HG03159 (cell line): ENCODE measurements around the gene TPGS2.
"Not testable (repeated sequence)": the region's sequence is repeated elsewhere in the genome, so short reads cannot be mapped to it uniquely, and the experiment has no call there.

ENCODE experiments used
- ATAC-seq: cut with Tn5 transposase; IDR thresholded peaks from one replicate; pipeline ENCODE4 v1.9.1; 2021; ENCODE audit warnings: mild to moderate bottlenecking, moderate library complexity; ENCODE audit not compliant: unreplicated experiment

TPGS2 gene, protein sequence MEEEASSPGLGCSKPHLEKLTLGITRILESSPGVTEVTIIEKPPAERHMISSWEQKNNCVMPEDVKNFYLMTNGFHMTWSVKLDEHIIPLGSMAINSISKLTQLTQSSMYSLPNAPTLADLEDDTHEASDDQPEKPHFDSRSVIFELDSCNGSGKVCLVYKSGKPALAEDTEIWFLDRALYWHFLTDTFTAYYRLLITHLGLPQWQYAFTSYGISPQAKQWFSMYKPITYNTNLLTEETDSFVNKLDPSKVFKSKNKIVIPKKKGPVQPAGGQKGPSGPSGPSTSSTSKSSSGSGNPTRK

DNA sequence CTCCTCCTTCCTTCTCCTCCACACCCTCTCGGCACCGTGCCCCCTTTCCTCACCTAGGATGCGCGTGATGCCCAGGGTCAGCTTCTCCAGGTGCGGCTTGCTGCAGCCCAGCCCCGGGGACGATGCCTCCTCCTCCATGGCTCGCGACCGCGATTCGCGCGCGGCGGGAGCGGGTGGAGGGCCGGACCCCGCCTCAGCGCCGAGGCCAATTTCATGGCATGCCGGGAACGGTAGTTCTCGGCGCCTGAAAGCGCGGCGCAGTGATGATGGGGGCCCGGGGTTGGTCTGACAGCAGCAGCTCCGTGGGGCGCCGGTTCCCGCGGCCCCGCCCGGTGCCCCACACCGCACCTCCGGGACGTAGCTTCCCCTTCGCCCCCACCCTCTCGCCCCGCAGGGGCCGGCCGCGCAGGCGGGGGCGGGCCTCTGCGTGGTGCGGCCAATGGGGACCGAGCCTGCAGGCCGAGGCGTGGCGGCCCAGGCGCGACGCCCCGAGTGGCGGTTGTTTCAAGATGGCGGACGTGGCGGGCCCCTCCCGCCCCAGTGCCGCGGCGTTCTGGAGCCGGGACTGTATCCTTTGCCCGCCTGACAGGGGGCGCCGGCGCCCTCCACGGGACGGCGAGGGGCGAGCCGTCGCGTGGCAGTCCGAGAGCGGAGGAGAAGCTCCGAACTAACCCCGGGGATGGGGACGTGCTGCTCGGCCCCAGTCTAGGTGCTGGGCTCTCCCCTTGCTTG lies at the start of gene TPGS2, which contains the start of gene KIAA1328:
Gene TPGS2, minus strand, starts transcription at position 373 of the 732 bp plus-strand sequence. Its CDS starts 235 bp downstream, at position 138.
Gene KIAA1328, plus strand, starts transcription at position 498 of the 732 bp plus-strand sequence. Its CDS starts 12 bp downstream, at position 510.
- ATAC-seq = peak; percentile 92

DNA sequence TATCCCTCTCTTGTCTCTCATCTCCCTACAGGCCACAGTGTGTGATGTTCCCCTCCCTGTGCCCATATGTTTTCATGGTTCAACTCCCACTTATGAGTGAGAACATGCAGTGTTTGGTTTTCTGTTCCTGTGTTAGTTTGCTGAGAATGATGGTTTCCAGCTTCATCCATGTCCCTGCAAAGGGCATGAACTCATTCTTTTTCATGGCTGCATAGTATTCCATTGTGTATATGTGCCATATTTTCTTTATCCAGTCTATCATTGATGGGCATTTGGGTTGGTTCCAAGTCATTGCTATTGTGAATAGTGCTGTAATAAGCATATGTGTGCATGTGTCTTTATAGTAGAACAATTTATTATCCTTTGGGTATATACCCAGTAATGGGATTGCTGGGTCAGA lies 45.0 kb upstream of the TPGS2 start:
- ATAC-seq = not testable (repeated sequence)

DNA sequence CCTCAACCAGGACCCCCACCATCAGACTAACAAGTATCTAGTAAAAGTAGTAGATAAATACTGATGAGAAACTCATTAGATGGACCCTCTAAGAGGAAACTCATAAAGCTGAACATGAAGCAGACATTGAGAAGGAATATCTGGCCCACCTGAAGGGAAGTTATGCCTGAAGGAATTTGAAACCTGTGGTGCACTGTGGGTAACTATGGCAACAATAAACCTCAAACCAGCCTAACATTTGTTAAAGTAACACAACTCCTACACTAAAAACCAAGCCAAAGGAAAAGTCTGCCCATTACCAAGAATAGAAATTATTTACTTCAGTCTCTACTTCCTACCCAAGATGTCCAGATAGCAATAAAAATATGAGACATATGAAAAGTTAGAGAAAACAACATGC lies 43.5 kb upstream of the TPGS2 start:
- no peak for ATAC-seq

DNA sequence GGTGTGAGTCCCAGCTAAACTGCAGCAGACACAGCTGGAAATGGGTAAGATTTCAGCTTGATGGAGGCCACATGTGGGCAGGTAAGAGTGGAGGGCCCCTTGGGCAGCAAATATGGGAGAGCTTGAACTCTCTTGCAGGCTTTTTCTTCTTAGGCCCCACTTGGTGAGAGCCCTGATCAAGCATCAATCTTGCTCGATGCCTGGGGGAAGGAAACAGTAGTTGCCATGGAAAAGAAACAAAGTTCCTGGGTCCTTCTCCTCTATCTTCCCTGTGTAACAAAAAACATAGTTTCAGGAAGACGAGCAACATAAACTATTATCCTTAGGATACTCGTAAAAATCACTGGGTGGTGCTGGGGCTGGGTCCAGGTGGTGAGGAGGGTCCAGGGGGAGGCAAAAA lies 43.0 kb upstream of the TPGS2 start:
- ATAC-seq = no peak

DNA sequence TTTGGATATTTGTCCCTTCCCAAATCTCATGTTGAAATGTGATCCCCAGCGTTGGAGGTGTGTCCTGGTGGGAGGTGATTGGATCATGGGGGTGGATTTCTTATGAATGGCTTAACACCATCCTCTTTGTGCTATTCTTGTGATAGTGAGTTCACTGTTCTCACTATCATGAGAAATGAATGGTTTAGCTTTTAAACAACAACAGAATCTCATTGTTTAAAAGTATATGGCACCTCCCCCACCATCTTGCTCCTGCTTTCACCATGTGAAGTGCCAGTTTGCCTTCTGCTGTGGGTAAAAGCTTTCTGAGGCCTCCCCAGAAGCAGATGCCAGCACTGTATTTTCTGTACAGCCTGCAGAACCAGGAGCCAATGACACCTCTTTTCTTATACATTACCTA lies 38.3 kb upstream of the TPGS2 start:
- no peak for ATAC-seq

DNA sequence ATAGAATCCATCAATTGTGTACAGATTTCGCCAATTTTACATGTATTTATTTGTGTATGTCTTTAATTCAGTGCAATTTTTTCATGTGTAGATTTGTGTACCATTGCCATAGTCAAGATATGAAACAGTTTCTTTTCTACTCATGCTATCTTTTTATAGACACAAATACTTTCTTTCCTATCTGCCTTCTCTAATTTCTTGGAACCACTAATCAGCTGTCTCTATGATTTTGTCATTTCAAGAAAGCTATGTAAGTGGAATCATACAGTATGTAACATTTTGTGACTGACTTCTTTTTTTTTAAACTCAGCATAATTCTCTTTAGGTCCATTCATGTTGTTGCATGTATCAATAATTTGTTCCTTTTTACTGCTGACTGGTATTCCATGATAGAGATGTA lies 33.4 kb upstream of the TPGS2 start:
- no peak for ATAC-seq

DNA sequence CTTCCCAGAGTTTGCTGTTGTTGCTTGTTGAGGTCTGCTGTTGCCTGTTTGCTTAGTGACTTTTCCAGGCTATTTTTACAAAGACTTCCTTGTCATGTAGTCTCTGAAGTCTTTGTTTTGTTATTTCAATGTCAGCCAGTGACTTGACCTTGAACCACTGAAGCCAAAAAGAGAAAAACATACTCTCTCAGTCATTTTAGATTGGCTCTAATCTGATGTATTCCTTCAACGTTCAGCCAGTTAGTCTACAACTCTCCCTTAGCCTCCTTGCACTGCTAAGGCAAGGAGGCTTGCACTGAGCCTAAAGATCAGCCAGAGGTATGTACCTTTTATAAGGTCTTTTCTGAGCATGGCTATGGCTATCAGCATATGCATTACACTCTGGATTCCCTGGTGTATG lies 28.0 kb upstream of the TPGS2 start:
- ATAC-seq = no peak

DNA sequence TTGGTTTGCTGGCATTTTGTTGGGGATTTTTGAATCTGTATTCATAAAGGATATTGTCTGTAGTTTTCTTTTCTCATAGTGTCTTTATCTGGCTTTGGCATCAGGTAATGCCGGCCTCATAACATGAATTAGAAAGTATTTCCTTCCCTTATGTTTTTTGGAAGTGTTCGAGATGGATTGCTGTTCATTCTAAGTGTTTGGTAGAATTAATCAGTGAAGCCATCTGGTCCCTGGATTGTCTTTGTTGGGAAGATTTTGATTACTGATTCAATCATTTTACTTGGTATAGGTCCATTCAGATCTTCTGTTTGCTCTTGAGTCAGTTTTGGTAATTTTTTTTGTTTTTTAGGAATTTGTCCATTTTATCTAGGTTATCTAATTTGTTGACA lies 22.4 kb upstream of the TPGS2 start:
- ATAC-seq = no peak

DNA sequence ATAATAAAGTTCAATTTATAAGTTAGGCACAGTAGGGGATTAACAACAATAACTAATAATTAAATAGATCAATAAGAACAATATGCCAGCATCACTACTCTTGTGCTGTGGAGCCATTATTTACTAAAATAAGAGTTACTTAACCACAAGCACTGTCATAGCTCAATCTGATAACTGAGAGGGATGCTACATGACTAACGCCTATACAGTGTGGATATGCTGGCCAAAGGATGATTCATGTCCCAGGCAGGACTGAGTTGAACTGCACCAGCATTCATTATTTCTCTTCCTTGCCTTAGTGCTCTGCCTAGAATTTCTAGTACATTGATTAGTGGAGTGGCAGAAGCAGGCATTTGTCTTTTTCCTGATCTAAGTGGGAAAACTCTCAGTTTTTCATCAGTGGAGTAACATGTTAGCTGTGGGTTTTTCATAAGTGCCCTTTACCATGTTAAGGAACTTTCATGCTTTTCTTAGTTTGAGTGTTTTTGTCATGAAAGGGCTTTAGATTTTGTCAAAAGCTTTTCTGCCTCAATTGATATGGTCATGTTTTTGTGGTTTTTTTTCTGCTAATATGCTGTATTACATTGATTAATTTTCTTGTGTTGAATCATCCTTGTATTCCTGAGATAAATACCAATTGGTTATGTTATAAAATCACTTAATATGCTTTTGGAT lies 21.9 kb upstream of the TPGS2 start:
- no peak for ATAC-seq

DNA sequence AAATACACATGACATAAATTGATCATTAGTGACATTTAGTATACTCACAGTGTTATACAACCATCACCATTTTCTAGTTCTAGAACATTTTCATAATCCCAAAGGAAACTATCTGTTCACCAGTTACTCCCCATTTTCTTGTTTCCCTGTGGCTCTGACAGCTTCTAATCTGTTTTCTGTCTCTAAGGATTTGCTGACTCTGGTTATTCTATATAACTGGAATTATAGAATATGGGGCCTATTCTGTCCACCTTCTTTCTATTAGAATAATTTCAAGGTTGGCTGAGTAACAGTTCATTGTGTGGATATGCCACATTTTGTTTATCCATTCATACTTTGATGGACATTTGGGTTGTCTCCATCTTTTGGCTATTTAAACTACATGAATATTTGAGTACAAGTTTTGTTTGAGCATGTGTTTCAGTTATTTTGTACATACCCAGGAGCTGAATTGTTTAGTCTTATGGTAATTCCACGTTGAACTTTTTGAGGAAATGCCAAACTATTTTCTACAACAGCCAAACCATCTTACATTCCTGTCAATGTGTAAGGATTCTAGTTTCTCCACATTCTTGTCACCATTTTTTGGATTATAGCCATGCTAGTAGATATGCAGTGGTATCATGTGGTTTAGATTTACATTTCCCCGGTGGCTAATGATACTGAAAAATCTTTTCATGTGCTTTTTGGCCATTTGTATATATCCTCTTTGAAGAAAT lies 20.6 kb upstream of the TPGS2 start:
- no peak for ATAC-seq

DNA sequence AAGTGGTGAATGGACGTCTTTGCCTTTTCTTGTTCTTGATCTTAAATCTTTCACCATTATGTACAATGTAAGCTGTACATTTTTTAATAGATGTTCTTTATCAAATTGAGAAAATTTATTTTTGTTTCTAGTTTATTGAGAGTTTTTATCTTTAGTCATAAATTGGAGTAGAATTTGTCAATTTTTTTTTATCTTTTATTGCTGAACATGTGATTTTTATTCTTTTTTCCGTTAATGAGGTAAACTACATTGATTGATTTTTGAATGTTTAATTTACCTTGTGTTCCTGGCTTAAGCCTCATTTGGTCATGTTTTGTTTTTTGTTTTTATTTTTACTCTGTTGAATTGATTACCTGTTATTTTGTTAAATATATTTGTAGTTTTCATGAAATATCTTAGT lies 19.8 kb upstream of the TPGS2 start:
- no peak for ATAC-seq

DNA sequence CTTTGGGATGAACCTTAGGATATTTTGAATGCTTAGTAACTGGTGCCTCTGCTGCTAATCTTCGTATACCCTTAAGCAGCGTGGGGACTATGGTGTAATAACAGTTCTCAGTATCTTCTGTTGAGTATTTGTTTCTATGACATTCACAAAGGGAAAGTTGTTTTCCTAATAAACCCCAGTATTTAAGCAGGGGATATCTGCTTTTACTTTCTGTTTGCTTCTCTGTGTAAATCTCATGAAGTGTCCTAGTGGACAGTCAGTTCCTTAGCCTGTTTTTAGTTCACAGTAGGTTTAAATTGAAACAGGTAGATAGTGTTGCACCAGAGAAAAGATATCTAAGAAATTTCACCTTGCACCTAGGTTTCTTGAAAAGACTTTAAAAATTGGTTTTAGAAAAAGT lies 15.0 kb upstream of the TPGS2 start:
- ATAC-seq = peak; percentile 45

DNA sequence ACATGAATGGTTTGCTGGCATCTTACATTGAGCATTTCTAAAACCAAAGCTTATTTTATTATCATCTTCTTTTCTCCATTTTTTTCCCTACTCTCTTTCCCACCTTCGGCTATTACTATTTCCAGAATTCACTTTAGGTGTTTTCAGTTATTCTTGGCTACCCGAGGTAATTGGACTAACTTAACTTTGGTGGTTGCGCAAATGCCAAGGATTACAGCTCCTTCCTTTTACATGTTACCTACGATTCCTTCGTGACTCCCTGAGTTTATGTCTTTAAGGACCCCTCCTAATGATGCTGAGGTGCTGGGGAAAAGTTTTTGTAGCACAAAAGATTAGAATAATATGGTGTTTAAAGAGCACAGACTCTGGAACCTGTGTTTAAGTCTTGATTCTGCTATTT lies 14.4 kb upstream of the TPGS2 start:
- ATAC-seq = no peak

DNA sequence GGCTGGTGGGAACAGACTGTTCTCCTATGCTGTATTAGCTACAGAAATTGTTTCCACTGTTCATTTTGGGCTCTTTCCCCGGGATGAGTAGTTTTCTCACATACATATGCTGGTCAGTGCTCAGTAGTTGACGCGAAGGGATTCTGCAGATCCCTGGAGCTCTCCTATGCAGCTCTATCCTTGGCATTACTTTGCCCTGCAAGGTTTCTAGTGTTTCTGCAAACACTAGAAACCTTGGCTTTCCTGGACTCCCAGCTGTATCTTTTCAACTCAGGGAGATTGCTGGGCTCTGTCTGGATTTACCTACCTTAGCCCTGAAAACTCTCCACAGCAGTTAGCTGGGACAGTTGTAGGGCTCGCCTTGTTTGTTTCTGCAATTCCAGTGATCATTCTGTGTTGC lies 11.0 kb upstream of the TPGS2 start:
- ATAC-seq = no peak

DNA sequence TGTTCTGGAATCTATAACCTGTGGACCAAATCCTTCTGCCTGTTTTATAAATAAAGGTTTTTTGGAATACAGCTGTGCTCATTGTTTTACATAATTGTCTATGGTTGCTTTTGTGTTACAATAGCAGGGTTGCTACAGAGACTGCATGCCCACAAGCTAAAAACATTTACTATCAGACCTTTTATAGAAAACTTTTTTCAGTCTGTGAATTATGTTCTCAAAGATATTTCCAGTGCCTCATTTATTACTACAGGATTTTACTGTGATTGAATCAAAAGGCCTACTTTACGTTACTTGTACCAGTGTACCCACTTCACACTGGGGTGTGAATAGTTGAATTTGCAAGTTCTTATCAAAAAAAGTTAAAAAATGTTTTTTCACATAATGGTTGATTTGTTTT lies 7.1 kb upstream of the TPGS2 start:
- ATAC-seq = no peak

DNA sequence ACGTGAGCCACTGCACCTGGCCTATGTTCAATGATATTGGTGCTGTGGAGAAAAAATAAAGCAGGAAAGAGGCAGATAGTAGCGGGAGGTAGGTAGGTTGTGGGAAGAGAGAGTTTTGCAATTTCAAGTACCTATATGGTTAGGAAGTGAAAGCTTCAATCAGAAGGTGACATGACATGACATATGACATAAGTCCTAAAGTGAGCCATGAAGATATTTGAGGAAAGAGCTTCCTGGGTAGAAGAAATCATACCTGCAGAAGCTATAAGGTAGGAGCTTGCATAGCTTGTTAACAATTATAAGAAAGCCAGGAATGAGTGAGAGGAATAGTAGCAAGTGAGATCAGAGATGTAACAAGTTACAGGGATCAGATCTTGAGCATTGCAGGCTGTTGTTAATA lies 4.3 kb upstream of the TPGS2 start:
- ATAC-seq = no peak

DNA sequence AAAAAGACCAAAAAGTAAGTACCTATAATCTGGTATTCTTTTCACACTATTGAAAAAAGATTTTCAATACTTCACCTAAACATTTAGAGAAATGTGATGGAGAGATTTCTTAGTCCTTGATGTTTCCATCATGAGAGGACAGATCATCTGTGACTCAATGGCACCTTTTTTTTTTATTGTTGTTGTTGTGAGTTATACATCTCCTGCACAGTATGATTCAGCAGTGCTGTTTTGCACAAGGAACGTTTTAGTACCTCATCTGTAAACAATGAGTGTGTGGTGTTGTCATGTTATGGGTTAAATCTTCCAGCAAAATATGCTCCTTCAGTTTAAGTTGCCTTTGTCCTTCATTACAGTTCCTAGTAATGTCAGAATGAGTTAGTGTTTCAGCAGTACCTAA lies 2.3 kb upstream of the TPGS2 start:
- no peak for ATAC-seq

DNA sequence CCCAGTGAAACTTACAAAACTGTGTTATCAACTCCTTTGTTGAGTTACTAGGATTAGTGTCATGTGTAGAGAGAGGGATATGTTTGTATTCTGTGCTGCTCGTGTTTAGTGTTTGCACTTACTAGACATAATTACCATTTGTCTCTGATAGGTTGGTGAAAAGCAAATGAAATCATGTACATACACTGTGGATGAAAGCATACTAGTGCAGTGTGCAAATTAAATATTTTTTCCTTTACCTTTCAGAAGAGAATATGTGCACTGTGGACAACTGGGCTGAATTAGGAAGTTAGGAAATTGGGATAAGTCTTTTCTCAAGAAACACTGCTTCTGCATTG lies 1.3 kb upstream of the TPGS2 start:
- ATAC-seq = no peak

DNA sequence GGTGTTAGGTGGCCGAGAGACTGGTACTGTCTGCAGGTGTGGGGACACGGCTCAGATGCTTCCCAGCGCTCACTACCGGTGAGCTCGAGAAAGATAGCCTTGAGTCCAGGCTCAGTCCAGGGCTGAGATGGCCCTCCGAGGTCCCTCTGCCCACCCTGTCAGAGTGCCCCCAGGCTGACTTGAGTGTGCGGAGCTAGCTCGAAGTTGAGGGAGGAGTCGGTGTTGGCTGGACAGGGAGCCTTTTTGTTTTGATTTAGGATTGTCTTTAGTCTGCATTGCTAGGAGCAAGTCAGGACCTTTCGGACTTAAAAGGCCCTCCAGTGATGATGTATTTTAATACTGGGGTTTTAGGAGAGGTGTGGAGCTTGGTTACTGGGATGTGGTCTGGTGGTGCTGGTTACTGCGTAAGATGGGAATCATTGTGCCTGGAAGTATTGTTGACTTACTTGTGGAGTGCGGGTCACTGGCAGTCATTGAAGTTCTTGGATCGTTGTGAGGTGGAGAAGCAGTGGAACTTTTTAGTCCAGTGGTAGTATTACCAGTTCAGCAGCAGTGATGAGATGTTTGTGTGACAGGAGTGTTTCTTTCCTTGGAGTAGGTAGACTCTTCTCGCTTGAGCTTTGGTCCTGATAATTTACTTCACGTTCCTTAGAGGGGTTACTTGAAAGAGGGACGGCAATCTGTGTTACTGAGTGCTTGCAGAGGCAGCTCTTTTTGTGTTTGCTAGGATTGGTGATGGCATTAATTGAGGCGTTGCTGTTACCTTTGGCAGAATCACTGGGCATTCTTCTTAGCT lies 758 bp upstream of the TPGS2 start:
- no peak for ATAC-seq

DNA sequence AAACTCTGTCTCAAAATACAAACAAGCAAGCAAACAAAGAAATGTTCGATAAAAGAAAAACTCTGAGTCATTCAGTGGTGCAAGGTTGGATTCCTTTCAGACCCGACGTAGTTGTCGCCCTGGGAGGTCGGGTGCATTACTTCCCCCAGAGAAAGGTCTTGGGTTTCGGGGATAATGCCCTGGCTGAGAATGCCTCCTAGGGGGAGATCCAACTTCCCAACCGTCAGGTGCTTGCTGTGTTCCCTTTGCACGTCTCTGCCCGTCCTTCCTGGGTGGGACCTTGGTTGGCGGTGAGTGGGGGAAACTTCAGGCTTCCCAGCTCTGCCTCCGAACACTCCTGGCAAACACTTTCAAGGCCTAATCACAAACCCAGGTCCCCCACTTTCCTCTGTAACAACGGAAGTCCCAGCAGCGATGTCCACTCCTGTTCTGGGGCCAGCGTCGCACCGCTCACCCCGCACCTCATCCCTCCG lies 609 bp downstream of the TPGS2 start:
- ATAC-seq = peak; percentile 2
